Endothelial cell of umbilical vein (primary cell): ENCODE results near the gene TFF3. TPM values are rescaled to one million over a fixed set of nuclear protein-coding genes. Genes with fewer than 3 reads are reported as not detected.

Source experiments
- BruUV-seq: library from RNA; stranded (reverse); fragments of 400-500 nt; replicated peaks from 2 replicates; lab custom pipeline; 2021; lab: Mats Ljungman, UMichigan
- CTCF ChIA-PET: fragments of 300-600, 350-600 bp; sonication (Branson Sonifier 250); formaldehyde crosslinking; loops from one replicate; lab custom pipeline; 2021; ENCODE audit warnings: antibody characterized with exemption, inconsistent platforms; lab: Charles Lee
- POLR2A ChIA-PET: fragments of 300-600, 350-600 bp; sonication (Branson Sonifier 250); formaldehyde crosslinking; loops from one replicate; lab custom pipeline; 2021; ENCODE audit warnings: antibody characterized with exemption, inconsistent platforms; lab: Charles Lee
- DNase-seq: peaks from one replicate; pipeline ENCODE4 v3.0.0-alpha.2; 2011; ENCODE audit warnings: low read depth, low spot score
- FAIRE-seq: peaks from 2 replicates; lab custom pipeline; 2011; peaks lifted over from hg19 to GRCh38; lab: Jason Lieb, UNC
- H2AFZ ChIP-seq: 2 replicates; pipeline ENCODE4 v1.6.0; 2012; ENCODE audit warnings: low read depth, low read length, control low read depth, inconsistent platforms
- H3K27ac ChIP-seq: 2 replicates; pipeline ENCODE4 v1.5.1; 2011; ENCODE audit warnings: low read depth, mild to moderate bottlenecking, control low read depth, low read length, moderate library complexity; ENCODE audit not compliant: insufficient read depth
- H3K27me3 ChIP-seq, 2 experiments: 2 replicates each; pipeline versions ENCODE4 v1.6.0 to v1.6.1; 2011; ENCODE audit warnings: low read length in 2 of 2, mixed read lengths in 1 of 2; ENCODE audit not compliant: control insufficient read depth in 2 of 2, insufficient read depth in 2 of 2
- H3K36me3 ChIP-seq, 2 experiments: 2 replicates in 1 of 2; 3 replicates in 1 of 2; pipeline ENCODE4 v1.5.1; 2011; ENCODE audit warnings: low read length in 2 of 2, mild to moderate bottlenecking in 1 of 2, moderate library complexity in 1 of 2; ENCODE audit not compliant: control insufficient read depth in 2 of 2, insufficient read depth in 2 of 2; ENCODE audit errors: extremely low read depth in 1 of 2
- H3K4me1 ChIP-seq: 3 replicates; pipeline ENCODE4 v1.5.1; 2011; ENCODE audit warnings: mild to moderate bottlenecking, low read length; ENCODE audit not compliant: control insufficient read depth, insufficient read depth; ENCODE audit errors: extremely low read depth
- H3K4me2 ChIP-seq: 2 replicates; pipeline ENCODE4 v1.6.1; 2011; ENCODE audit warnings: low read length, control low read depth, mixed read lengths; ENCODE audit not compliant: insufficient read depth
- H3K4me3 ChIP-seq, 3 experiments: fragments of 200-600 bp in 1 of 3; sonication (generic), shearing (Covaris generic) in 1 of 3; replicated peaks in 1 of 3; 2 replicates each; pipeline ENCODE4 v1.5.1; 2011 to 2016; ENCODE audit warnings: control low read depth in 3 of 3, low read length in 3 of 3, mild to moderate bottlenecking in 2 of 3, inconsistent platforms in 1 of 3, low read depth in 1 of 3, moderate library complexity in 1 of 3; ENCODE audit not compliant: insufficient read depth in 1 of 3
- H3K79me2 ChIP-seq: 2 replicates; pipeline ENCODE4 v1.6.0; 2012; ENCODE audit warnings: low read length, inconsistent platforms; ENCODE audit not compliant: control insufficient read depth, insufficient read depth
- H3K9ac ChIP-seq: replicated peaks from 2 replicates; pipeline ENCODE3; 2011; ENCODE audit warnings: low read length, control low read depth; ENCODE audit not compliant: insufficient read depth; ENCODE audit errors: extremely low read depth
- H3K9me1 ChIP-seq: replicated peaks from 3 replicates; pipeline ENCODE4 v1.6.0; 2011; ENCODE audit warnings: mild to moderate bottlenecking, low read length; ENCODE audit not compliant: control insufficient read depth, insufficient read depth; ENCODE audit errors: extremely low read depth
- H3K9me3 ChIP-seq: replicated peaks from 2 replicates; pipeline ENCODE4 v1.5.1; 2012; ENCODE audit warnings: low read length, inconsistent platforms; ENCODE audit not compliant: control insufficient read depth, insufficient read depth
- H4K20me1 ChIP-seq: replicated peaks from 2 replicates; pipeline ENCODE3; 2011; ENCODE audit warnings: mild to moderate bottlenecking, low read length; ENCODE audit not compliant: control insufficient read depth, insufficient read depth; ENCODE audit errors: extremely low read depth
- CTCF ChIP-seq, 2 donors: IDR thresholded peaks; 1 replicate in 1 of 2; 2 replicates in 1 of 2; pipeline ENCODE4 v1.5.1; 2011; ENCODE audit warnings: low read length in 2 of 2, mild to moderate bottlenecking in 2 of 2, moderate library complexity in 2 of 2, control low read depth in 1 of 2, inconsistent platforms in 1 of 2, low read depth in 1 of 2; ENCODE audit not compliant: insufficient read depth in 1 of 2; ENCODE audit errors: extremely low read depth in 1 of 2
- EZH2 ChIP-seq: IDR thresholded peaks from 2 replicates; pipeline ENCODE4 v1.6.1; 2012; ENCODE audit warnings: borderline replicate concordance, low read depth, mild to moderate bottlenecking, moderate library complexity, low read length, inconsistent platforms; ENCODE audit not compliant: severe bottlenecking
- GATA2 ChIP-seq: IDR thresholded peaks from 2 replicates; pipeline ENCODE4 v1.7.0; 2011; ENCODE audit warnings: low read depth, mild to moderate bottlenecking, moderate library complexity, mixed read lengths, low read length; ENCODE audit not compliant: insufficient read length, insufficient read depth
- JUN ChIP-seq: IDR thresholded peaks from 2 replicates; pipeline ENCODE4 v1.6.1; 2011; ENCODE audit warnings: borderline replicate concordance, low read depth; ENCODE audit not compliant: insufficient read length, insufficient read depth
- POLR2AphosphoS5 ChIP-seq: IDR thresholded peaks from 2 replicates; pipeline ENCODE4 v1.6.1; 2012; ENCODE audit warnings: low read depth, mild to moderate bottlenecking, control low read depth, low read length, moderate library complexity; ENCODE audit not compliant: insufficient read depth
- dilution Hi-C: fragments of 300-500 bp; cut with MboI; formaldehyde crosslinking; loops from one replicate; pipeline ENCODE4 v1.15.0; 2019; ENCODE audit warnings: low sequenced_read_pairs; ENCODE audit not compliant: extremely low pct_ligation_motif_present
- intact Hi-C: fragments of 100-400 bp; cut with micrococcal nuclease; formaldehyde crosslinking; loops from one replicate; pipeline ENCODE4 v1.10.0; 2022
- polyA plus RNA-seq, 4 experiments: library from polyadenylated mRNA; depleted of rRNA in 3 of 4; stranded (reverse) in 3 of 4; unstranded in 1 of 4; fragments of >200 nt; gene quantifications; 2 replicates each; pipeline versions ENCODE4 v1.2.1 to v1.2.3, GENCODE V29; 2011 to 2012; ENCODE audit warnings: missing spikeins in 1 of 4
- total RNA-seq: library from RNA; stranded (reverse); gene quantifications from 2 replicates; pipeline ENCODE4 v1.2.3, GENCODE V29; 2021
- TF ChIP-seq, protein P1 (sequence below): IDR thresholded peaks from 2 replicates; pipeline ENCODE4 v1.6.1; 2011; ENCODE audit not compliant: insufficient read depth, insufficient read length

Gene TFF3
- total and polyA plus RNA-seq, 2 donors (not counting 3 experiments of a cell fraction or from before 2014, with no cell fraction given), result 0.93 to 1.8 TPM

DNA sequence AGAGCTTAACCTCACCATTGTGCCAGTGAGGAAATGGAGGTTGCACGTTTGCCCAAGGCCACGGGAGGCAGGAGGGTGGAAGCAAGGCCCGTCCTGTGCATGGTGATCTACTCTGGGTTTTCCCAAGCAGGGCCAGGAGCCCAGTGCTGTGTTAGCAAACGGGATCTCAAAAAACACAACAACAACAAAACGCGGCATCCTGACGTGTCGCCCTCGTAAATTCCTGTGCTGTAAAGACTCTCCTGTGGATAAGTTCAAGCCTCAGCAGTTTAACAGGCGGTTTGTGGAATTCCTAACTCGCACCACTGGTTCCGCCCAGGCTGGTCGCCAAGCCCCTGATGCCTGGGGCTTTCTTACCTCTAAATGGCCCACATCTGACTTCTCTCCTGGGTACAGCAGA, 39.1 kb downstream of the TFF3 start:
- ChIA-PET POLR2A (no interaction called here), CTCF (interaction anchor here (0.9 to 4.0 kb wide), 3 partner anchors 14 to 43 kb away, joined by 3 to 23 read pairs (median 5); no protein-coding TSS in a partner anchor)
- H3K9me3 ChIP-seq, result no peaks in the 10 kb centered on the region
- no peaks in the 10 kb centered on the region for H3K36me3 ChIP-seq
- dilution Hi-C loops (no loop called here), intact Hi-C loops (no loop called here)
- no peak overlapping the region for H3K9ac ChIP-seq
- no TSS peak for BruUV-seq
- no peaks in the 10 kb centered on the region for H4K20me1 ChIP-seq
- H3K79me2 ChIP-seq, result no peaks in the 10 kb centered on the region
- no peak for TF ChIP-seq EZH2
- DNase-seq (no peak), FAIRE-seq (no peak)
- H3K4me2 ChIP-seq, result no peak overlapping the region
- H3K27me3 ChIP-seq, result no peaks in the 10 kb centered on the region
- no peak overlapping the region for H3K27ac ChIP-seq
- H3K4me3 ChIP-seq, result no peak overlapping the region
- H3K4me1 ChIP-seq, result peaks cover 12% of the 10 kb centered on the region
- no peaks in the 10 kb centered on the region for H3K9me1 ChIP-seq
- no peak overlapping the region for H2AFZ ChIP-seq

GRCh38 chr21:42272984-42273600, 42.1 kb downstream of the TFF3 start:
- no peak overlapping the region for H3K4me2 ChIP-seq
- H3K27ac ChIP-seq, result no peak overlapping the region
- H2AFZ ChIP-seq, result no peak overlapping the region
- no peaks in the 10 kb centered on the region for H3K9me1 ChIP-seq
- H3K27me3 ChIP-seq, result no peaks in the 10 kb centered on the region
- no peaks in the 10 kb centered on the region for H4K20me1 ChIP-seq
- FAIRE-seq (no peak), DNase-seq (no peak)
- ChIA-PET POLR2A (no interaction called here), CTCF (interaction anchor here (1.3 to 4.0 kb wide), 2 partner anchors 9 to 14 kb away, joined by 3 to 23 read pairs; no protein-coding TSS in a partner anchor)
- peaks cover 10% of the 10 kb centered on the region for H3K4me1 ChIP-seq
- no peaks in the 10 kb centered on the region for H3K79me2 ChIP-seq
- dilution Hi-C loops (no loop called here), intact Hi-C loops (no loop called here)
- TF ChIP-seq, protein P1, sequence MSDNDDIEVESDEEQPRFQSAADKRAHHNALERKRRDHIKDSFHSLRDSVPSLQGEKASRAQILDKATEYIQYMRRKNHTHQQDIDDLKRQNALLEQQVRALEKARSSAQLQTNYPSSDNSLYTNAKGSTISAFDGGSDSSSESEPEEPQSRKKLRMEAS, result no peak
- TF ChIP-seq CTCF (IDR thresholded peaks at IDR 0.05; ENCODE audit: extremely low read depth in 1 of 2, insufficient read depth in 1 of 2, low read depth in 1 of 2, low read length in 2 of 2), result no peak
- no peak for TF ChIP-seq GATA2
- no peak for TF ChIP-seq EZH2
- TF ChIP-seq POLR2AphosphoS5, result no peak
- no peak for TF ChIP-seq JUN
- H3K4me3 ChIP-seq, result no peak overlapping the region
- no TSS peak for BruUV-seq
- no peaks in the 10 kb centered on the region for H3K36me3 ChIP-seq
- no peaks in the 10 kb centered on the region for H3K9me3 ChIP-seq
- H3K9ac ChIP-seq, result no peak overlapping the region
